GM18498 (cell line): ENCODE measurements around the gene LRGUK.

Source experiments
- ATAC-seq: cut with Tn5 transposase; IDR thresholded peaks from one replicate; pipeline ENCODE4 v1.9.1; 2021; ENCODE audit warnings: mild to moderate bottlenecking, moderate library complexity; ENCODE audit not compliant: unreplicated experiment

Gene LRGUK

GRCh38 chr7:134298902-134299683, 172.0 kb downstream of the LRGUK start:
- ATAC-seq: no peak

GRCh38 chr7:134300988-134301387, 173.8 kb downstream of the LRGUK start:
- ATAC-seq: no peak

- ATAC-seq: no peak
Measured at GRCh38 chr7:134301592-134301991, 174.5 kb downstream of the LRGUK start.

- no peak for ATAC-seq
Measured at GRCh38 chr7:134302120-134302519, 175.0 kb downstream of the LRGUK start.

- ATAC-seq: no peak
Measured at GRCh38 chr7:134307320-134307719, 180.2 kb downstream of the LRGUK start.

- ATAC-seq: no peak
Measured at GRCh38 chr7:134308548-134308947, 181.4 kb downstream of the LRGUK start.

GRCh38 chr7:134311807-134312206, 184.7 kb downstream of the LRGUK start:
- no peak for ATAC-seq

- no peak for ATAC-seq
Measured at GRCh38 chr7:134312717-134313116, 185.6 kb downstream of the LRGUK start.

- ATAC-seq: no peak
Measured at GRCh38 chr7:134313543-134313942, 186.4 kb downstream of the LRGUK start.
